NCI-H1105 (cell line): ENCODE results near the gene ZNF219.

Experiments used
- DNase-seq: peaks from one replicate; lab custom pipeline; 2025; lab: John Stamatoyannopoulos, UW

Gene ZNF219

GRCh38 chr14:21102521-21103410 is 4.3 kb upstream of the ZNF219 start:
- no peak for DNase-seq

DNA sequence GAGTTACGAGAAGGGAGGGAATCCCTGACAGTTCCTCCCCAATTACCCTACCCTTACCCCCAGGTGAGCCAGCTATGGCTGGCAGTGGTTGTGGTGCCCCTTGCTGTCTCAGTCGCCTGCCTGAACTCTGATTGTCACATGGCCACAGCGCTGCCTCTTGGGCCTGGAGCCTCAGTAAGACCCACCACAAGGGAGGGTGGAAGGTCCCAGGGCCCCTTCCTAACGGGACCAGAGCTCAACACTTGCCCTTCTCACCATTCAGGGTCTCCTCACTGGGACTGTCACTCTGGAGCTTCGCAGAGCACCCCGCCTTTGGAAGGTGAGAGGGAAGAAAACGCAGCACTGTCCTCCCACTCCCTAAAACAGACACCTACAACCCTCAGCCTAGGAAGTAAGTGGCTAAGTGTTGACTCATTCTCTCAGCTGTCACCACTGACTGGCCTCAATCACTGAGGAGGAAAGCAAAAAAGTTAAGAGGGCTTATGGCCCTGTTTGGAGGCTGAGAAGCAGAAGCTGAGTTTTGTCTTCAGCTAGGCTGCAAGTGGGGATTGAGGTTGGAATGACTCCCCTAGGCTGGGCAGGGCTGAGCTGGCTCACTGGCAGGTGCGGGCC is 3.5 kb upstream of the ZNF219 start:
- no peak for DNase-seq

DNA sequence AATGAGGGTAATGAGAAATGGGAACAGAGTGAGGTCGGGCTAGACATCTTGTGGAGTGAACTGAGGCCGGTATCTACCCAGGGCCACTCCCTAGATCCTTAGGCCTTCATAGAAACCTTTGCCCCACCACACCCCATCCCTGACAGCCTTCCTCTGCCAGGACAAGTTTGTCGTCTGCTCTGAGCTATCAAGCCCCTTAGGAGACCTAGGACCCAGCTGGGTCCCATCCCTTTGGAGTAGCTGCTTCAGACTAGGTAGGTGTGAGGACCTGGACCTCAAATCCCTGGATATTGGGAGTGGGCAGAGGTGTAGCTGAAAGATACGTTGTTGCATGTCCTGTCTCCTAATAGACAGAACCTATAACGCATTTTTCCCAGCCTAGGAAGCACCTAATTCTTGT is 2.5 kb upstream of the ZNF219 start, which contains the start of gene TMEM253:
TSS of gene TMEM253 (plus strand) at position 136 of the 400 bp plus-strand sequence. CDS start 278 bp downstream, outside the sequence.
- no peak for DNase-seq

DNA sequence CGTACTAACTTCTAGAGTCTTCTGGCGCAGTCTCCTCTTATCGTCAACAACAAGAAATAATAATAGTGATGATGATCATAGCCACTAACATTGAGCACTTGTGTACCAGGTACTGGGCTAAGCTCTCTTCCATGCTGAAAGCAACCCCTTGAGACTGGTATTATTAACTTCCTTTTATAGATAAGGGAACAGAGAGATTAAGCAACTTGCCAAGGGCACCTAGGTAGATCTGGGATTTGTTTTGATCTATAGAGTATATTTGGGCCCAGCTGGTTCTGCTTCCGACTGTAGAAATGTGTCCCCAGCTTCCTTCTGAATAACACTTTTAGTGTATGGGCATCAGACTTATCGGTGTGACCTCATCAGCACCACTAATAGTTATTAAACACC is 1.1 kb upstream of the ZNF219 start:
- no peak for DNase-seq

GRCh38 chr14:21098892-21099595 is 589 bp upstream of the ZNF219 start:
- no peak for DNase-seq

GRCh38 chr14:21097636-21098075 is 799 bp downstream of the ZNF219 start:
- DNase-seq = peak; percentile 40

DNA sequence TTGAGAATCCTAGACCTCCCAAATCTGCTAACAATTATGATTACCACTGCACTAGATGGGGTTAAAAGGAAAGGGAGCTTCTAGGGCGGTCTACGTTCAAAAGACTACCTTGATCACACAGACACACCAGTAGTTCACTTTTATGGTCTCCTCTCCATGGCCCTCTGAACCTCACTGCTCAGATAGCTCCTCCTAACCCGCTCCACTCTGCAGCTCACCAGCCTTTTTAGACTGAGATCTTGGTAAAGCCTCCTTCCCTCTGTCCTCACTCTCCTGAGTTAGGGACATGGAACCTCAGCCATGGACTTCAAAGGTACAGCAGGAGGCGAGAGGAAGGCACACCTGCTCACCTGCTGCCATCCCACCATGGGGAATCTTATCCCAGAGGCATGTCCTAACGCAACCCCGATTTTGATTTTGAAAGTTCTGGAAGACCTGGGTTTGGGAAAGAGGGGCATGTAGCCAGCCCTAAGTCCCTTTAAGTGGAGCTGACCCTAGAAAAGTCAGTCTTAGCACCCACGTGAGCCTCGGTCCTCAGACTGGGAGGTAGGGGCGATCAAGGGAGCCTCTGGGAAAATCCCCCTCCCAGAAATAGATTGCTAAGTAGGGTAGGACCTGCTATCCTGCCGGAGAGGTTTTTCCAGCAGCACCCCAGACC is 1.3 kb downstream of the ZNF219 start:
- no peak for DNase-seq

GRCh38 chr14:21096438-21096837 is 2.0 kb downstream of the ZNF219 start:
- DNase-seq = no peak

GRCh38 chr14:21095430-21096205 is 2.8 kb downstream of the ZNF219 start:
- DNase-seq = no peak

- peak; percentile 43 for DNase-seq
Measured at GRCh38 chr14:21093769-21094681, 4.4 kb downstream of the ZNF219 start.

DNA sequence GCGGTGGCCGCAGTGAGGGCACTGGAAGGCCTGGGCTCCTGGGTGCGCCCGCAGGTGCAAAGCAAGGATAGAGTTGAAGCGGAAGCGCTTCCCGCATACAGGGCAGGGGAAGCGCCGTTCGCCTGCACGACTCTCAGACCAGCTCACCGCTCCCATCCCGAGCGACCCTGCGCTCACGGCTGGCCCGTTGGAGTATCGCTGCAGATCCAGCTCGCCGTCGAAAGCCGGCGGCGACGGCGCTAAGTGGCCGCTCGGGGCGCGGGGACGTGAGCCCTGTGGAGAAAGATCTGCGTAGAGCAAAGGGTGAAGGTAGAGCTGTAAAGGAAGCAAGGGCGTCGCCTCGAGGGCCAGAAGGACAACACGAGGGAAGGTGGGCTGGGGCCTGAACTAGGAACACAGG is 5.4 kb downstream of the ZNF219 start:
- DNase-seq = no peak

- DNase-seq = no peak
Measured at GRCh38 chr14:21092273-21093011, 6.0 kb downstream of the ZNF219 start.

GRCh38 chr14:21091821-21092272 is 6.6 kb downstream of the ZNF219 start:
- DNase-seq = no peak

- no peak for DNase-seq
Measured at GRCh38 chr14:21090940-21091663, 7.4 kb downstream of the ZNF219 start.

DNA sequence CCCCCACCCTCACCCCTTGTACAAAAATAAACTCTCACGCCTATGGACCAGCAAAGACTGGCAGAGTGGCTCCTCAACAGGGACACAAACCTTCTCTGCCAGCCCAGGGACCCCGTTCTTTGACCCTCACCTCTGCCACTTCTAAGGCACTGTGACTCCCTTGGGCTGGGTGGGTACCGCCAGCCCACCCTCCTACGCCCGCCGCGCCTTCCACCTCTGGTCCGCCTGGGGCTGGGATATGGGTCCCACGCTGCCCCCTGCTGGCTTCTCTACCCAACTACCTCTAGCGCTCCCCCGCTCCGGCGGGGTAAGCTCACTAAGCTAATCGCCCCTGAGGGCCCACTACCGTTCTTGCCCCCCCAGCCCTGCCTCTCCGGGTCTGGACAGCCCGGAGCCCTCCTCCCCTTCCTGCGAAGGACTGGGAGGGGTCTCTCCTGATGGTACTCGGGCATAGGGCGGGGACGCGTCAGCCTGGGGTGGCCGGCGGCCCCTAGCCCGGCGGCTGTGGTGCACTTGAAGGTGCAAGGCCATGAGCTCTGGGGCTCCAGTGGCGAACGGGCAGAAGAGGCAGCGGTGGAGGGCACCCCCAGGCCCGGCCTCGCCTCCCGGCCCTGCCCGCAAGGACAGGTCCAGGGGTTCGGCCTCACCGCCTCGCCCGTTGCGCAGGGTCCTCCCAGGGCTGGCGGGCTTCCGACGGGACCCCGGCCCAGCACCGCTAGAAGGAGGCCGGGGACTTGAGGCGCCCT is 8.1 kb downstream of the ZNF219 start:
- DNase-seq = no peak

DNA sequence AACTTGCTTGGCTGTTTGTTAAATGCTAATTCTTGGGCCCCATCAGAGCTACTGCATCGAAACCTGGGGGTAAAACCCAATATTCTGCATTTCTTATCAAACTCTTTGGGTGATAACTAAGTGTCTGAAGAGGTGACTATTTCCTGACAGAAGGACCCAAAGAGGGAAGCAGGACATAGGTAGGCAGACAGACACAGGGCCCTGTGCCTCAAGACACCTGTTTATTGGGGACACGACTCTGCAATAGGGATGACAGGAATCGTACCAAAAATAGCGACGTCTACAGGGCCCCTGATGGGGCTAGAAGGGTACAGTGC is 8.6 kb downstream of the ZNF219 start:
- DNase-seq = no peak

DNA sequence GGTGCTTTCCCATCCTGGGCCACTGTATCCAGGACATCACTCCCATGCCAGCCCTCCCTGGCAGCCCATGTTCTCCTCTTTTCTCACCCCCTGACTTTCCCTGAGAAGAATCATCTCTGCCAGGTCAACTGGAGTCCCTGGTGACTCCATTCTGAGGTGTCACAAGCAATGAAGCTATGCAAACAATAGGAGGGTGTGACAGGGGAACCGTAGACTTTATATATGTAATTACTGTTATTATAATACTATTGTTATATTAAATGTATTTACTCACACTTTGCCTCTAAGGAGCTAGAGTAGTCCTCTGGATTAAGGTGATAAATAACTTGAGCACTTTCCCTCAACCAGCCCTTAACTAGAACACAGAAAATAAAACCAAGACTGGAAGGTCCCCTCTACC is 9.2 kb downstream of the ZNF219 start:
- DNase-seq = no peak

DNA sequence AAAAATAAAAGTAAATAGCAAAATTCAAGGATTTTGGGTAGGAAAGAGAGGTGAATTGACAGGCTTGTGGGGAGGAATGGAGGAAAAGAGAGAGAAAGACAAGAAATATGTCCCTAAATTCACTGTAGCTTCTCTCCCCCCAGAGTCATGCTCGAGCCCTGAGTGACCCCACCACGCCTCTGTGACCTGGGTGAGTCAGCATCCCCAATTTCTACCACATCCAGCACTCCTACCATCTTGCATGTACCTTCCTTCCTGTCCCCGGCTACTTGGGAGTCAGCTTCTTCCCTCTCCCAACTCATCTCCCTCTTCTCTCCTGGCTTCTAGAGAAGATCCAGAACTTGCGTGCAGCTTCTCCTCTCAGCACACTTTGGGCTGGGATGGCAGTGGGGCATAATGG is 9.8 kb downstream of the ZNF219 start:
- no peak for DNase-seq
